H1 (cell line): Measurements from ENCODE around the gene NR4A1. TPM values are rescaled to one million over a fixed set of nuclear protein-coding genes. Genes with fewer than 3 reads are reported as not detected.

Experiments used
- ATF2 ChIP-seq: IDR thresholded peaks from 2 replicates; pipeline ENCODE4 v1.6.1; 2012; ENCODE audit warnings: low read length, inconsistent platforms
- CBX5 ChIP-seq: fragments of 300-800, 300-1000 bp; sonication (generic); IDR thresholded peaks from 2 replicates; pipeline ENCODE4 v1.7.1; 2016; ENCODE audit warnings: antibody characterized with exemption, low read length, low read depth
- polyA plus RNA-seq, 7 experiments: library from polyadenylated mRNA; depleted of rRNA in 3 of 7; stranded (reverse) in 5 of 7; unstranded in 2 of 7; fragments of >200 nt in 5 of 7; fragments of 200-250 nt in 2 of 7; gene quantifications; 1 replicate in 5 of 7; 2 replicates in 1 of 7; 4 replicates in 1 of 7; pipeline versions ENCODE4 v1.2.1 to v1.2.3, GENCODE V29; 2011 to 2013; ENCODE audit warnings: missing spikeins in 2 of 7, mixed read lengths in 2 of 7
- total RNA-seq: library from RNA; stranded (reverse); fragmentation: NEBNext Ultra II Directional; extraction: Animal tissue kit (Norgen Biotek cat#: 25700); gene quantifications from 2 replicates; pipeline ENCODE4 v1.2.1, GENCODE V29; 2021

The NR4A1 gene
- total and polyA plus RNA-seq, 2 of the 8 experiments (the other 6 are each of a cell fraction or from before 2014, with no cell fraction given) = 18.7 to 23.3 TPM

- TF ChIP-seq CBX5 (no peak), ATF2 (no peak)
Measured at GRCh38 chr12:52052468-52053186, 1.4 kb downstream of the NR4A1 start (continued).
